ENCODE measurements around the gene LPO.

- TF ChIP-seq CTCF (IDR thresholded peaks at IDR 0.05; ENCODE audit: low read length): peak; percentile 86
- TF ChIP-seq EZH2 (optimal IDR thresholded peaks at IDR 0.05; ENCODE audit: low read depth, low read length): no peak
- no peak for TF ChIP-seq EZH2phosphoT487 (IDR thresholded peaks at IDR 0.05; ENCODE audit: low read length)
These were observed 38.3 kb upstream of the LPO start for GRCh38 chr17:58200024-58200633.

Measured in MM.1S (cell line).